GM18907 (cell line): ENCODE data around the gene TMEM109.
A peak's percentile ranks its signal among the peaks of the same experiment; 100 is the strongest.

Source experiments
- ATAC-seq: cut with Tn5 transposase; IDR thresholded peaks from one replicate; pipeline ENCODE4 v1.9.1; 2021; ENCODE audit warnings: mild to moderate bottlenecking, moderate library complexity; ENCODE audit not compliant: unreplicated experiment

TMEM109 gene

DNA sequence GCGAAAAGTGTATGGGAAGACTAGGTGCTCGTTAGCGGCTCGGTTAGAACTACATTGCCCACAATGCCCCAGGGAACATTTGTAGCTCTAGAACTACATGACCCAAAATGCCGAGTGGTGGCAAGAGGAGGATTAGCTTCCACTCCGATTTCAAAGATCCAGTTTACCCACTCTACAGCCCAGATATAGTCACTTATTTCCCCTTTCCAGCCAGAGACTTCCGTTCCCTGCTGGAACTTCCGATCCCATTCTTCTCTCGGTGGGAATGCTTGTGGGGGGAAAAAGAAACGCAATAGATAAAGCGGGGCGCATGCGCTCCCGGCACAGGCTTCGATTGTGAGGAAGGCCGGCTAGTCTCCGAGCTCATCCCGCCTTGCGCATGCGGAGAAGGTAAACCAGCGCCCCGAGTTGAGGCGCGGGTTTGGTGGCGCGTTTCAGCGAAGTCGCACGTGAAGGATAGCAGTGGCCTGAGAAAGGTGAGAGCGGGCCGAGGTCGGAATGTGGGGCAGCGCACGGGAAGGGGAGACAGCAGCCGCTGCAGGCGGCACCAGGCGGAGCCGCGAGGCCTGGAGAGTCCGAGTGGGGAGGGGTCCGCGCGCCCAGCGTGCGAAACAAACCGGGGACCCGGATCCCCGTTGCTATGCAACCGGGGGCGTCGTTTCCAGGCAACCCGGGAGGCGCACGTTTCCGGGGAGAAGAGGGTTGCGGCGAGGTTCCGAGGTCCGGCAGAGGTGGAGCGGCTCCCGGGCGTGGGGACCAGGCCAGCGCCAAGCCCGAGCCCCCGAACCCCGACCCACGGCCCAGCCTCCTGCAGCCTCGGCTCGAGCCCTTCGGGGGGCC is at the start of gene TMEM109:
Gene TMEM109, plus strand, starts transcription at position 366 of the 840 bp plus-strand sequence. CDS start 5,536 bp downstream, outside the sequence.
- peak; percentile 50 for ATAC-seq

DNA sequence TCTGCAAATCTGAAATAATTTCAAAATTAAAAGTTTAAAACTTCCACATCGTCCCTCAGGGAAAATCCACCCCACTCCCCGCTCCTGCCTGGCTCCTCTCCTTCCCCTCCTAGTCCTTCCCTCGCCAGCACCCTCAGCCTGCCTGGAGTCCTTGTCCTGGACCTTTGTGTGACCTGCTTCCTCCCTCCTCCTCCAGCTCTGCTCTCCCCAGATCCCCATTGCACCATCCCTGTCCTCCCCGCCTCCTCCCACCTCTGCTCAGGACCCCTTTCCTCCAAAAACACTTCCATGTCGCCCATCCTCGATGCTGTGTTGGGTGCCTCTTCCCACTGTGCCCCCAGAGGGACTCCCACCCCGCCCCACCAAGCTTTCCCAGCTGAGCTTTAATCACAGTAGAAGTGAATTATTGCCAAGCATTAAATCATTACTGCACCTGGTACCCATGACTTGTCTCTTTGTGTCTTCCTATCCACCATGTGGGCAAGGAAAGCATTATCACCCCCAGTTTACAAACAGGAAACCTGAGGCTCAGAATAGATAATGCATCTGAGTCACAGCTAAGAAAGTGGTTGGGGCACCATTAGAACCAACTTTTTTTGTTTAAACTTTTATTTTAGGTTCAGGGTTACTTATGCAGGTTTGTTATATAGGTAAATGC is 49.0 kb upstream of the TMEM109 start:
- no peak for ATAC-seq

DNA sequence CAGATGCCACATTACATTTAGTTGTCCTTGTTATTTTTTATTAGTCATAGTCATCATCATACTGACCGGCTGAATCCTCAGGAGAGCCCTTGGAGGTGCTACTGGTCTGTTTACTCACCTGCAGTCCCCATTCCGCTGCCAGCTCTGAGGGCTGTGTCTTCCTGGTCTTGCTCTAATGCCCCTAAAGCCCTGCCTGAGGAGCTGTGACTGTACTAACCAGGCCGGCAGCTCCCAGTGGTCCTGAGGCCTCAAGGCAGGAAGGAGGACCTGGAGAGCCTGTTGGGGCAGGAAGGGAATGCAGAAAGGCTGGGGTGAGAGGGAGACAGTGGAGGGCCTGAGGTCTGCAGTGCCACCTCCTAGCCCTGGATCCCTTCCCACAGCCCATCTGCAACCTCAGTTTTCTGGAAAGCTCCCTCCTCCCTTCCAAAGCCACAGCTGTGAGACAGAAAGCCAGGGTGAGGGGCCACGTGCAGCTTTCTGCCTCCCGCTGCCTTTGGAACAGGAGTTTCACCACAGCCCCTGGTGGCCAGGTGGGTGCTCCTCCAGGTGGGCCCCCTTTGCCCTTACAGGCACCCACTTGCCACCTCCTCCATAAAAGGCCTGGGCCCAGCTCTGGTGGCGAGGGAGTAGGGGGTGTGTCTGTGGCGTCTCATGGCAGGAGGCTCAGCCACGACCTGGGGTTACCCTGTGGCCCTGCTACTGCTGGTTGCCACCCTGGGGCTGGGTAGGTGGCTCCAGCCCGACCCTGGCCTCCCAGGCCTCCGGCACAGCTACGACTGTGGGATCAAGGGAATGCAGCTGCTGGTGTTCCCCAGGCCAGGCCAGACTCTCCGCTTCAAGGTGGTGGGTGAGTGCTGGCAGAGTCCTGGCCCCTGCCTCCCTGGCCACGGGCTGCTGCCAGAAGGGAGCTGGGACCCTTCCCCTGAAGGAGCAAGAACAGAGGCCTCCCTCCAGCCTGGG is 46.8 kb upstream of the TMEM109 start, which contains the start of gene ZP1:
Gene ZP1, plus strand, starts transcription at position 632 of the 960 bp plus-strand sequence. Its CDS starts 20 bp downstream, at position 652.
- ATAC-seq, result no peak

GRCh38 chr11:60867871-60868681 is 45.9 kb upstream of the TMEM109 start:
- no peak for ATAC-seq

GRCh38 chr11:60868682-60869450 is 45.1 kb upstream of the TMEM109 start:
- no peak for ATAC-seq

GRCh38 chr11:60869451-60869825 is 44.5 kb upstream of the TMEM109 start:
- no peak for ATAC-seq

DNA sequence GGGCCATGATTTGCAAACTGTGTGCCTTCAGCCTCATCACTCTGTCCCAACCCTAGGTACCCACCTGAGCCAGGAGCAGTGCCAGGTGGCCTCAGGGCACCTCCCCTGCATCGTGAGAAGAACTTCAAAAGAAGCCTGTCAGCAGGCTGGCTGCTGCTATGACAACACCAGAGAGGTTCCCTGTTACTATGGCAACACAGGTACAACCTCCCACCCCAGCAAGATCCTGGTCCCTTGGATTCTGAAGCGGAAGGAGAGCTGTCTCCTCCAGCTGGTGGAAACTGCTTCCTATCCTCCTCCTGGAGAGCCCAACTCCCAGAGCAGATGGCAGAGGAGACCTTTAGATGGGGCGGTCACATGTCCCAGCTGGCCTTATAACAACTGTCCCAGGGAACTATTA is 43.7 kb upstream of the TMEM109 start:
- no peak for ATAC-seq

GRCh38 chr11:60870733-60871377 is 43.1 kb upstream of the TMEM109 start:
- ATAC-seq, result no peak

GRCh38 chr11:60871378-60872061 is 42.4 kb upstream of the TMEM109 start:
- no peak for ATAC-seq

GRCh38 chr11:60872124-60872960 is 41.6 kb upstream of the TMEM109 start:
- ATAC-seq, result no peak

- no peak for ATAC-seq
Observed at GRCh38 chr11:60872961-60873524, 40.9 kb upstream of the TMEM109 start.

DNA sequence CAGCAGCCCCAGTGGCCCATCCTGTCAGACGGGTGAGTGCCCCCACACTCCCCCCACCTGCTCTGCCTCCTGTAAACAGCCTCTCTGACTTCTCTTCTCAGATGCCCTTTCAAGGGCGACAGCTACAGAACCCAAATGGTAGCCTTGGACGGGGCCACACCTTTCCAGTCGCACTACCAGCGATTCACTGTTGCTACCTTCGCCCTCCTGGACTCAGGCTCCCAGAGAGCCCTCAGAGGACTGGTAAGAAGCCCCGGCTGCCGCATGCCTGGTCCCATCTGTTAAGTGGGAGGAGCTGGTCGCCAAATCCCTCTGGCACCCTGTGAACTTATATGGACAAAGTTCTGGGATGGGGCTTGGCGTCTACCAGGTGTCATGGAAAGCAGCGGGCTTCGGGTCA is 40.4 kb upstream of the TMEM109 start:
- no peak for ATAC-seq

DNA sequence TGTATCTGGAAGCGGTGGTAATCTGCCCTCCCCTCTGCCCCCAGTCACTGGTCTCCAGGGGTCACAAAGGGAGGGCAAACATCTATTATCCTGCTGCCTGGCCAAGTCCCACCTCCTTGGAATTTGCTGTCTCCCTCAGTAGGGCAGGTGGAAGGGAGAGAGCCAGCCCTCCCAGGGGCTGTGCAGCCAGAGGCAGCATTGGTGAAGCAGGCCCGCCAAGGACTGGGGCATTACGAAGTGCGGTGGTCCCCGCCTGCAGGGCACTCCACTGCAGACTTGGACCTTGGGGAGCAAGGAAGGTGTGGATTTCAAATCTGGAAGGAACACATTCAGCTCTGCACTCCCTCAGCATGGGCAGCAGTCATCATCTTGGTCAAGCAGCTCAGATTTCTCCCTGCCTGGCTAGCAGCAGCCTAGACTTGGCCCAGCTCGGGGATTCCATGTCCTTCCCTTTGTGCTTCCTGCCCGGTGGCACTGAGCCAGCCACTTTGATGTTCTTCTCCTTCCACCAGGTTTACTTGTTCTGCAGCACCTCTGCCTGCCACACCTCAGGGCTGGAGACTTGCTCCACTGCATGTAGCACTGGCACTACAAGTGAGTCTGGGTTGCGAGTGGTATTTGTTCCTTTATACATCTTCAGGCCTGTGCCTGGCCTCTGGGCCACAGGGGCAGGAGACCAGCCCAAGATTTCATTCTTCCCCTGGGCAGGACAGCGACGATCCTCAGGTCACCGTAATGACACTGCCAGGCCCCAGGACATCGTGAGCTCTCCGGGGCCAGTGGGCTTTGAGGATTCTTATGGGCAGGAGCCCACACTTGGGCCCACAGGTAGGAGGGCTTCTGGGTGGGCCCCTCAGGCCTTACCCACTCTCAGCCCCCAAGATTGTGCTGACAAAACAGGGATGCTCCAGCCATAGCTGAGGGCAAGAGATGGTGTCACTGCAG is 39.3 kb upstream of the TMEM109 start:
- no peak for ATAC-seq

GRCh38 chr11:60875366-60876167 is 38.4 kb upstream of the TMEM109 start:
- no peak for ATAC-seq

DNA sequence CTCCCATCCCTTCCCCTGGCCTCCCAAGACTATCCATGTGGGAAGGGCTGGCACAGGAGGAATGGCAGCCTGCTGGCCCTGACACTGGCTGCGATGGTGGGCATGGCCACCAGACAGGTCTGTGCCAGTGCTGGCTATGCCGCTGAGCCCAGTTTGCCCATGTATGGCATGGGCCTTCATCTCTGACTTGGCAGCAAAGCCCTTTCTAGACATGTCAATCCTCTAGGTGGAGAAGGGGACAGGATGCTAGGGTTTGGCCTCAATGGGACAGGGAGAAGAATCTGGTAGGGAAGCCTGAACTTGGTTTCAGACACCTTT is 37.8 kb upstream of the TMEM109 start:
- ATAC-seq, result no peak
